GM23338 (cell line): ENCODE data around the gene PABPC1L. TPM values are rescaled to one million over a fixed set of nuclear protein-coding genes. Genes with fewer than 3 reads are reported as not detected.

ENCODE experiments used
- ATAC-seq: fragments of 200-7000 bp; cut with Tn5 transposase; 3 replicates; pipeline ENCODE4 v1.9.1; 2020
- DNase-seq: peaks from one replicate; pipeline ENCODE4 v3.0.0-alpha.2; 2015; ENCODE audit warnings: low spot score
- H2AFZ ChIP-seq: fragments of 200-600 bp; sonication (generic); 2 replicates; pipeline ENCODE4 v1.8.0; 2016; ENCODE audit warnings: antibody characterized with exemption, mild to moderate bottlenecking, moderate library complexity
- H3F3A ChIP-seq: fragments of 200-600 bp; sonication (generic); replicated peaks from 2 replicates; pipeline ENCODE4 v1.8.0; 2017; ENCODE audit warnings: antibody characterized with exemption, mixed run types, low read depth
- H3K27ac ChIP-seq: fragments of 200-600 bp; sonication (generic); 2 replicates; pipeline ENCODE4 v1.6.1; 2016; ENCODE audit warnings: low read depth
- H3K27me3 ChIP-seq: fragments of 200-600 bp; sonication (generic); 2 replicates; pipeline ENCODE4 v1.8.0; 2016; ENCODE audit warnings: mild to moderate bottlenecking, mixed run types, moderate library complexity; ENCODE audit not compliant: insufficient read depth
- H3K36me3 ChIP-seq: fragments of 200-600 bp; sonication (generic); 2 replicates; pipeline ENCODE4 v1.8.0; 2016; ENCODE audit warnings: mild to moderate bottlenecking; ENCODE audit not compliant: insufficient read depth
- H3K4me1 ChIP-seq: fragments of 200-600 bp; sonication (generic); 2 replicates; pipeline ENCODE4 v1.8.0; 2016; ENCODE audit warnings: mild to moderate bottlenecking, moderate library complexity; ENCODE audit not compliant: insufficient read depth
- H3K4me2 ChIP-seq: fragments of 200-600 bp; sonication (generic); 2 replicates; pipeline ENCODE4 v1.7.1; 2017; ENCODE audit warnings: mixed run types
- H3K4me3 ChIP-seq: fragments of 200-600 bp; sonication (generic); 2 replicates; pipeline ENCODE4 v1.6.1; 2016; ENCODE audit warnings: mixed run types
- H3K79me2 ChIP-seq: fragments of 200-600 bp; sonication (generic); replicated peaks from 2 replicates; pipeline ENCODE4 v1.8.0; 2017; ENCODE audit warnings: mild to moderate bottlenecking; ENCODE audit not compliant: insufficient read depth
- H3K9me2 ChIP-seq: fragments of 200-600 bp; sonication (generic); 2 replicates; pipeline ENCODE4 v1.8.0; 2017; ENCODE audit not compliant: insufficient read depth
- H4K20me1 ChIP-seq: fragments of 200-600 bp; sonication (generic); replicated peaks from 2 replicates; pipeline ENCODE4 v1.8.0; 2017; ENCODE audit warnings: mild to moderate bottlenecking; ENCODE audit not compliant: insufficient read depth
- H3K27ac Mint-ChIP-seq: 2 replicates; pipeline ENCODE4 v1.8.0; 2020; ENCODE audit warnings: inconsistent platforms, mild to moderate bottlenecking, moderate library complexity, mixed read lengths
- H3K27me3 Mint-ChIP-seq: 3 replicates; pipeline ENCODE4 v1.8.0; 2022; ENCODE audit warnings: low read depth, mild to moderate bottlenecking, moderate library complexity, mixed read lengths, inconsistent platforms; ENCODE audit not compliant: insufficient read depth, poor library complexity
- H3K36me3 Mint-ChIP-seq: 3 replicates; pipeline ENCODE4 v1.8.0; 2021; ENCODE audit warnings: low read depth, mild to moderate bottlenecking, inconsistent platforms, moderate library complexity, mixed read lengths
- H3K4me1 Mint-ChIP-seq: 3 replicates; pipeline ENCODE4 v1.8.0; 2020; ENCODE audit warnings: mild to moderate bottlenecking, inconsistent platforms, mixed read lengths
- H3K4me3 Mint-ChIP-seq: 3 replicates; pipeline ENCODE4 v1.8.0; 2021; ENCODE audit warnings: moderate library complexity, mild to moderate bottlenecking, inconsistent platforms, mixed read lengths
- H3K9me3 Mint-ChIP-seq: 3 replicates; pipeline ENCODE4 v1.8.0; 2020; ENCODE audit warnings: moderate library complexity, mild to moderate bottlenecking, inconsistent platforms, mixed read lengths
- ETS1 ChIP-seq: IDR thresholded peaks from 2 replicates; pipeline ENCODE4 v1.6.1; 2016; ENCODE audit warnings: antibody characterized with exemption
- EZH2 ChIP-seq: fragments of 200-600 bp; sonication (generic); IDR thresholded peaks from one replicate; pipeline ENCODE4 v1.8.0; 2017; ENCODE audit warnings: antibody characterized with exemption, mild to moderate bottlenecking, low read depth; ENCODE audit not compliant: unreplicated experiment
- EZH2phosphoT487 ChIP-seq: fragments of 200-600 bp; sonication (generic); IDR thresholded peaks from one replicate; pipeline ENCODE4 v1.8.1; 2018; ENCODE audit warnings: antibody characterized with exemption; ENCODE audit not compliant: unreplicated experiment
- NANOG ChIP-seq: IDR thresholded peaks from 2 replicates; pipeline ENCODE4 v1.6.1; 2016; ENCODE audit warnings: antibody characterized with exemption, borderline replicate concordance
- POLR2AphosphoS5 ChIP-seq: IDR thresholded peaks from 2 replicates; pipeline ENCODE4 v1.6.1; 2016; ENCODE audit warnings: antibody characterized with exemption, low read depth
- REST ChIP-seq: IDR thresholded peaks from one replicate; pipeline ENCODE4 v1.6.1; 2018; ENCODE audit warnings: antibody characterized with exemption; ENCODE audit not compliant: unreplicated experiment
- ZNF114 ChIP-seq: fragments of 250-450 bp; sonication (Bioruptor Pico); IDR thresholded peaks from 2 replicates; pipeline ENCODE4 v1.5.0; 2020; ENCODE audit warnings: mild to moderate bottlenecking, moderate library complexity
- ZNF331 ChIP-seq: fragments of 250-450 bp; sonication (Bioruptor Pico); IDR thresholded peaks from 2 replicates; pipeline ENCODE4 v1.5.0; 2020; ENCODE audit warnings: low read depth, mild to moderate bottlenecking, moderate library complexity
- ZNF462 ChIP-seq: fragments of 250-450 bp; sonication (Bioruptor Pico); IDR thresholded peaks from 2 replicates; pipeline ENCODE4 v1.5.0; 2020; ENCODE audit warnings: mild to moderate bottlenecking, moderate library complexity
- polyA plus RNA-seq: library from polyadenylated mRNA; unstranded; fragments of >200 nt; fragmentation: Nextera tagmentation; extraction: Ambion mirVana; gene quantifications from 2 replicates; pipeline ENCODE4 v1.2.1, GENCODE V29; 2016
- total RNA-seq: library from RNA; depleted of rRNA; stranded (reverse); fragments of >200 nt; shearing (Covaris generic); gene quantifications from 2 replicates; pipeline ENCODE4 v1.2.3, GENCODE V29; 2014

PABPC1L gene
- total and polyA plus RNA-seq, 2 experiments from 2014 or later: 44.4 to 49.1 TPM

- Histone ChIP-seq H3K27ac (peak overlapping the region; percentile 46), H3K36me3 (peaks cover 43% of the 10 kb centered on the region), H3K4me1 (peaks cover 12% of the 10 kb centered on the region), H3F3A (peaks cover 15% of the 10 kb centered on the region), H2AFZ (no peak overlapping the region), H3K27me3 (no peaks in the 10 kb centered on the region), H4K20me1 (peaks cover 25% of the 10 kb centered on the region), H3K79me2 (peaks cover 6% of the 10 kb centered on the region; the same call in 1 of the 2 replicates), H3K4me2 (peak overlapping the region; percentile 78), H3K9me2 (no peaks in the 10 kb centered on the region), H3K4me3 (peak overlapping the region; percentile 92)
- DNase-seq: no peak
- ATAC-seq: no peak
- Mint-ChIP-seq H3K9me3 (no peaks in the 10 kb centered on the region), H3K36me3 (peaks cover 70% of the 10 kb centered on the region), H3K27ac (peak overlapping the region; percentile 50), H3K4me3 (peak overlapping the region; percentile 87), H3K4me1 (peaks cover 31% of the 10 kb centered on the region), H3K27me3 (peaks cover 3% of the 10 kb centered on the region)
- no peak for TF ChIP-seq ETS1
- no peak for TF ChIP-seq REST
- no peak for TF ChIP-seq EZH2
- no peak for TF ChIP-seq NANOG
- no peak for TF ChIP-seq ZNF331 (CRISPR knock-in tag)
- no peak for TF ChIP-seq EZH2phosphoT487
- no peak for TF ChIP-seq ZNF114 (CRISPR knock-in tag)
Observed at GRCh38 chr20:44908987-44909871, 631 bp upstream of the PABPC1L start.

- no peaks in the 10 kb centered on the region for H3K27me3 ChIP-seq
- peak; percentile 13 for ATAC-seq
- H3K79me2 ChIP-seq: peaks cover 6% of the 10 kb centered on the region; the same call in 1 of the 2 replicates
- H3K4me3 ChIP-seq: peak overlapping the region; percentile 92
- peaks cover 12% of the 10 kb centered on the region for H3K4me1 ChIP-seq
- Mint-ChIP-seq H3K27ac (peak overlapping the region; percentile 72), H3K9me3 (no peaks in the 10 kb centered on the region), H3K27me3 (peaks cover 3% of the 10 kb centered on the region), H3K4me1 (peaks cover 31% of the 10 kb centered on the region), H3K4me3 (peak overlapping the region; percentile 87), H3K36me3 (peaks cover 65% of the 10 kb centered on the region)
- H2AFZ ChIP-seq: peak overlapping the region; percentile 63; the same call in 1 of the 2 replicates
- no peaks in the 10 kb centered on the region for H3K9me2 ChIP-seq
- peaks cover 28% of the 10 kb centered on the region for H4K20me1 ChIP-seq
- no peak overlapping the region for H3K27ac ChIP-seq
- peak; percentile 45 for DNase-seq
- peaks cover 28% of the 10 kb centered on the region for H3K36me3 ChIP-seq
- H3F3A ChIP-seq: peaks cover 15% of the 10 kb centered on the region
- H3K4me2 ChIP-seq: peak overlapping the region; percentile 89
- TF ChIP-seq EZH2phosphoT487: no peak
- TF ChIP-seq ZNF462 (CRISPR knock-in tag): no peak
- TF ChIP-seq EZH2: no peak
- TF ChIP-seq POLR2AphosphoS5: no peak
Observed at GRCh38 chr20:44910690-44911262, 916 bp downstream of the PABPC1L start.
